BLaER1 (cell line): ENCODE data around the gene TMPRSS12.
"Not testable (repeated sequence)": the region's sequence is repeated elsewhere in the genome, so short reads cannot be mapped to it uniquely, and the experiment has no call there.

ENCODE experiments used
- H3K27ac ChIP-seq: shearing (Covaris generic); formaldehyde crosslinking; 2 replicates; pipeline ENCODE4 v1.8.1; 2022
- H3K27me3 ChIP-seq: shearing (Covaris generic); formaldehyde crosslinking; 2 replicates; pipeline ENCODE4 v1.8.1; 2022
- H3K36me3 ChIP-seq: shearing (Covaris generic); formaldehyde crosslinking; 2 replicates; pipeline ENCODE4 v1.8.1; 2022
- H3K4me1 ChIP-seq: shearing (Covaris generic); formaldehyde crosslinking; 2 replicates; pipeline ENCODE4 v1.8.1; 2022
- H3K4me2 ChIP-seq: shearing (Covaris generic); formaldehyde crosslinking; 2 replicates; pipeline ENCODE4 v1.8.1; 2022
- H3K4me3 ChIP-seq: shearing (Covaris generic); formaldehyde crosslinking; 2 replicates; pipeline ENCODE4 v1.8.1; 2022
- H3K9ac ChIP-seq: shearing (Covaris generic); formaldehyde crosslinking; 2 replicates; pipeline ENCODE4 v1.8.1; 2022
- H3K9me3 ChIP-seq: shearing (Covaris generic); formaldehyde crosslinking; 2 replicates; pipeline ENCODE4 v1.8.1; 2022
- H4K20me1 ChIP-seq: shearing (Covaris generic); formaldehyde crosslinking; 2 replicates; pipeline ENCODE4 v1.8.1; 2022
- Cebpa-rat ChIP-seq: shearing (Covaris generic); IDR thresholded peaks from 2 replicates; pipeline ENCODE4 v1.8.1; 2022

The TMPRSS12 gene

DNA sequence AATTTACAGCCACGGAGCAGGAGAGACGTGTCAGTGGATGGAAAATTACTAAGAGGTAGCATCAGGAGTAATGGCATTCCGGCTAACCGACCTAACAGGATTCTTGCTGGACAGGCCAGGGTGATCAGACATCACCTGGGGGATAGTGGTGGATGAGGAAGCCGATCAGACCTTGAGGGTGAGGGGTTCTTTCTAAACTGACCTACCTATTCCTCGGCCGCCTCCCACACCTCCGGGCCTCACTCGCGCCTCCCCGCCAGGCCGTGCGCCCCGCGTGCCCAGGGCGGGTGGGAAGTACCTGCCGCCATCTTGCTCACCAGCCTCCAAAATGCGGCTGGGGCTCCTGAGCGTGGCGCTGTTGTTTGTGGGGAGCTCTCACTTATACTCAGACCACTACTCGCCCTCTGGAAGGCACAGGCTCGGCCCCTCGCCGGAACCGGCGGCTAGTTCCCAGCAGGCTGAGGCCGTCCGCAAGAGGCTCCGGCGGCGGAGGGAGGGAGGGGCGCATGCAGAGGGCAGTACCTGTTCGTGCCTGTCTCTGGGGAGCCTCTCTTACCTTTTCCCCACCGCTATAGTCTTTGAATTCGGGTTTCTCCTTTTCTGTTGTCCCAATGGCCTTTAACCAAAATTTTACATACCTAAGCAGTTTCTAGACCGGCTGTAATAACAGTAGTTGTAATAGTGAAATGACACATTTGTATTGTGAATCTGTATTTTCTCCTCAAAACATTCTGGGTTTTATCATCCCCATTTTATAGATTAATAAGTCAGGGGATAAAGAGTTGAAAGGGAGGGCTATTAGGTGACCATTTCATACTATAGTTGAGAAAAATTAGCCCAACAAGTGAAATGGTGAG is at the start of gene TMPRSS12:
Gene TMPRSS12, plus strand, starts transcription at position 290 of the 857 bp plus-strand sequence. Its CDS starts 39 bp downstream, at position 329.
- no peak for TF ChIP-seq Cebpa-rat
- H3K9ac ChIP-seq: no peak within 1 kb of the TSS
- no peak within 1 kb of the TSS for H3K4me3 ChIP-seq
- no peaks in the 10 kb centered on the region for H4K20me1 ChIP-seq
- peaks cover 9% of the 10 kb centered on the region for H3K9me3 ChIP-seq
- H3K27ac ChIP-seq: no peak within 1 kb of the TSS
- H3K27me3 ChIP-seq: no peaks in the 10 kb centered on the region
- H3K4me1 ChIP-seq: no peaks in the 10 kb centered on the region
- no peak within 1 kb of the TSS for H3K4me2 ChIP-seq
- H3K36me3 ChIP-seq: no peaks in the 10 kb centered on the region

DNA sequence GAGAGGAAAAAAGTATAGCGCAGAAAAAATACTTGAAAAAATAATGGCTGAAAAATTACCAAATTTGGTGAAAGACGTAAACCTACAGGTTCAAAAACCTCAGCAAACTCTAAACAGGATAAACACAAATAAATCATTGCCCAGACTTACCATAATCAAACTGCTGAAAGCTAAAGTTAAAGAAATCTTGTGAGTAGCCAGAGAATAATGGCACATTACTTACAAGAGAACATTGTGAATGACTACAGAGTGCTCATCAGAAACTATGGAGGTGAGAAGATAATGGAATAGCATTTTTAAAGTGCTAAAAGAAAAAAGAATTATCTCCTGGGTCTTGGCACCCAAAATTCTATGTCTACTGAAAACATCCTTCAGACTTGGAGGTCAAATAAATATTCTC is 42.8 kb upstream of the TMPRSS12 start:
- H3K27me3 ChIP-seq: no peaks in the 10 kb centered on the region
- H3K9me3 ChIP-seq: peaks cover 47% of the 10 kb centered on the region
- H3K4me2 ChIP-seq: no peak overlapping the region
- H3K4me3 ChIP-seq: no peak overlapping the region
- no peaks in the 10 kb centered on the region for H3K4me1 ChIP-seq
- peaks cover 90% of the 10 kb centered on the region for H3K36me3 ChIP-seq
- no peak overlapping the region for H3K9ac ChIP-seq
- TF ChIP-seq Cebpa-rat: no peak
- H3K27ac ChIP-seq: no peak overlapping the region
- no peaks in the 10 kb centered on the region for H4K20me1 ChIP-seq

- H3K36me3 ChIP-seq: peaks cover 89% of the 10 kb centered on the region
Observed at GRCh38 chr12:50803230-50803875, 39.4 kb upstream of the TMPRSS12 start.

GRCh38 chr12:50806176-50806575 is 36.5 kb upstream of the TMPRSS12 start:
- Histone ChIP-seq H3K9ac (no peak overlapping the region), H3K27ac (no peak overlapping the region), H3K4me3 (no peak overlapping the region), H4K20me1 (peaks cover 7% of the 10 kb centered on the region; the same call in 1 of the 2 replicates), H3K4me2 (no peak overlapping the region), H3K36me3 (peaks cover 89% of the 10 kb centered on the region), H3K27me3 (no peaks in the 10 kb centered on the region), H3K9me3 (peaks cover 12% of the 10 kb centered on the region), H3K4me1 (no peaks in the 10 kb centered on the region)
- no peak for TF ChIP-seq Cebpa-rat

More at GRCh38 chr12:50803230-50803875, 39.4 kb upstream of the TMPRSS12 start:
- no peak for TF ChIP-seq Cebpa-rat
- Histone ChIP-seq H3K9me3 (peaks cover 35% of the 10 kb centered on the region), H3K4me2 (no peak overlapping the region), H3K27me3 (no peaks in the 10 kb centered on the region), H3K4me3 (no peak overlapping the region), H3K27ac (no peak overlapping the region), H3K4me1 (no peaks in the 10 kb centered on the region), H4K20me1 (peaks cover 7% of the 10 kb centered on the region; the same call in 1 of the 2 replicates), H3K9ac (no peak overlapping the region)

GRCh38 chr12:50809131-50809530 is 33.6 kb upstream of the TMPRSS12 start:
- H3K27me3 ChIP-seq, H3K9me3 ChIP-seq, H3K9ac ChIP-seq, H3K4me2 ChIP-seq, H3K4me3 ChIP-seq, H3K27ac ChIP-seq, H3K4me1 ChIP-seq, H4K20me1 ChIP-seq: not testable (repeated sequence)
- H3K36me3 ChIP-seq: peaks cover 92% of the 10 kb centered on the region

GRCh38 chr12:50814921-50815320 is 27.8 kb upstream of the TMPRSS12 start:
- H3K27me3 ChIP-seq, H3K4me2 ChIP-seq, H3K9me3 ChIP-seq, H3K4me3 ChIP-seq, H3K27ac ChIP-seq, H4K20me1 ChIP-seq, H3K9ac ChIP-seq, H3K4me1 ChIP-seq: not testable (repeated sequence)
- peaks cover 87% of the 10 kb centered on the region for H3K36me3 ChIP-seq

- H3K27ac ChIP-seq: no peak overlapping the region
- H4K20me1 ChIP-seq: no peaks in the 10 kb centered on the region
- H3K4me3 ChIP-seq: no peak overlapping the region
- no peak overlapping the region for H3K4me2 ChIP-seq
- TF ChIP-seq Cebpa-rat: no peak
- H3K4me1 ChIP-seq: no peaks in the 10 kb centered on the region
- peaks cover 40% of the 10 kb centered on the region for H3K36me3 ChIP-seq
- no peaks in the 10 kb centered on the region for H3K27me3 ChIP-seq
- no peak overlapping the region for H3K9ac ChIP-seq
- no peaks in the 10 kb centered on the region for H3K9me3 ChIP-seq
Observed at GRCh38 chr12:50820177-50820576, 22.5 kb upstream of the TMPRSS12 start.

GRCh38 chr12:50822082-50822481 is 20.6 kb upstream of the TMPRSS12 start:
- Histone ChIP-seq H3K4me1 (no peaks in the 10 kb centered on the region), H3K9me3 (no peaks in the 10 kb centered on the region), H3K9ac (no peak overlapping the region), H3K4me3 (no peak overlapping the region), H3K36me3 (peaks cover 22% of the 10 kb centered on the region; the same call in 1 of the 2 replicates), H3K27me3 (no peaks in the 10 kb centered on the region), H3K27ac (no peak overlapping the region), H3K4me2 (no peak overlapping the region), H4K20me1 (no peaks in the 10 kb centered on the region)
- no peak for TF ChIP-seq Cebpa-rat

DNA sequence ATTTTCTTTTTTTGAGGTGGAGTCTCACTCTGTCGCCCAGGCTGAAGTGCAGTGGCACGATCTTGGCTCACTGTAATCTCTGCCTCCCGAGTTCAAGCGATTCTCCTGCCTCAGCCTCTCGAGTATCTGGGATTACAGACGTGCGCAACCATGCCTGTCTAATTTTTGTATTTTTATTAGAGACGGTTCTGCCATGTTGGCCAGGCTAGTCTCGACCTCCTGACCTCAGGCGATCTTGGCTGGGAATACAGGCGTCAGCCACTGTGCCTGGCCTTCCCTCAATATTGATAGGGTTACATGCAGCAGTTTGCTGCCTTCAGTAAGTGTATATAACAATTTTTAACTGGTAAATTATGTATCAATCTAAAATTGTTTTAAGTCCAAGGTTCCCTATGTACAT is 19.0 kb upstream of the TMPRSS12 start:
- not testable (repeated sequence) for H3K27ac ChIP-seq, H3K4me1 ChIP-seq, H3K27me3 ChIP-seq, H3K4me2 ChIP-seq, H4K20me1 ChIP-seq, H3K4me3 ChIP-seq, H3K36me3 ChIP-seq, H3K9ac ChIP-seq, H3K9me3 ChIP-seq

- no peak overlapping the region for H3K27ac ChIP-seq
- H4K20me1 ChIP-seq: no peaks in the 10 kb centered on the region
- no peak overlapping the region for H3K9ac ChIP-seq
- no peak for TF ChIP-seq Cebpa-rat
- H3K27me3 ChIP-seq: no peaks in the 10 kb centered on the region
- H3K36me3 ChIP-seq: no peaks in the 10 kb centered on the region
- H3K9me3 ChIP-seq: no peaks in the 10 kb centered on the region
- no peaks in the 10 kb centered on the region for H3K4me1 ChIP-seq
- no peak overlapping the region for H3K4me3 ChIP-seq
- H3K4me2 ChIP-seq: no peak overlapping the region
Observed at GRCh38 chr12:50824914-50825313, 17.8 kb upstream of the TMPRSS12 start.
